ENCODE measurements around the gene RSL24D1. TPM values are rescaled to one million over a fixed set of nuclear protein-coding genes. Genes with fewer than 3 reads are reported as not detected.

Gene RSL24D1
- total RNA-seq: 61.8 and 76.2 TPM in 2 replicates

DNA sequence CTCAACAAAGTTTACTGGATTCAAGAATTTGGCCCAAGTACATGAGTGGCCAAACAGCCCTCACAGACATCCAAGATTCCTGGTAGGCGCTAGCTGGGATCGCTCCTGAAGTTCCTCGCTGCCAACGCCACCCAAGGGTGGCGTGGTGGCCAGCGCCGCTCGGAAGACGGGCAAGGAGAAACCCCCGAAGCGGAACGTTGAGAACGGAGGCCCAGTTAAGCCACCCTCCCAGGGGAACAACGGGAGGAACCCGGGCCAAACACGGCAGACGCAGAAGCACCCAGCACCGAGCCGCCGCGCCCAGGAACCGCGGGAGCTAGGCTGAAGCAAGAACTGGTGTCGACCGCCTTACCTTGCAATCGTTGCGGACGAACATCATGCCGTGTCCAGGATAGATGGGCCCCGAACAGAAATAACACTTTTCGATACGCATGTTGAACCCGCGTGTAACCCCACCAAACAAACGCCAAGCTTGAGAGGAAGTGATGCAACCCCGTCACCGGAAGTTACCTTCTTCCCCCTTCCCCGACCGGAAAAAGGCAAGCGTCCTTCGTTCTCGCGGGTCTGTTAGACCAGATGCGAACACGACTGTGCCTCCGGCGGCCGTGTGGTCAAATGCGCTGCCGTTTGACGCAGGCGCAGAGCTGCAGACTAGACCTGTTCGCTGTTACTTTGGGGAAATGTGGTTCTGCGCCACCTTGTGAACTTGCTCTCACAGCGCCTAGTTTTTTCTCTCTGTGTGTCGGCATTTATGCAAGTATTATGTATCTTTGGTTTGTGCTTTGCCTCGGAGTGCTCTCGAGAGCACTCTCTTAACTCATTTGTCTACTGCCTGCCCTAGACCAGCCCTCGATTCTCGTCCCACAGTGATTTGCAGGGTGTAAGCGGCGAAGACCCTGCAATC is at the start of gene RSL24D1:
Gene RSL24D1 (minus strand): TSS at position 484 of the 904 bp plus-strand sequence. CDS start 51 bp downstream, at position 433.

Other genes starting within 250 kb of the RSL24D1 start
- 5.7 and 6.3 TPM in 2 replicates for gene RAB27A, start 92.9 kb upstream of the RSL24D1 start, total RNA-seq
- 6.8 and 8.6 TPM in 2 replicates for gene PIGBOS1, start 122.2 kb upstream of the RSL24D1 start, total RNA-seq
- 12.2 and 18.8 TPM in 2 replicates for gene PIGB, start 122.3 kb upstream of the RSL24D1 start, total RNA-seq
- gene CCPG1, start 211.4 kb upstream of the RSL24D1 start, total RNA-seq: 18.8 and 32.0 TPM in 2 replicates
- 0.79 and 2.2 TPM in 2 replicates for gene PIERCE2, start 211.6 kb upstream of the RSL24D1 start, total RNA-seq

All from placental epithelial cell (primary cell).